KBM-7 (cell line): Measurements from ENCODE around the gene ATP9A.
"Not testable (repeated sequence)": the region's sequence is repeated elsewhere in the genome, so short reads cannot be mapped to it uniquely, and the experiment has no call there.

Source experiments
- DNase-seq: peaks from one replicate; pipeline ENCODE4 v3.0.0-alpha.2; 2015
- in situ Hi-C: fragments of 300-500 bp; cut with MboI; formaldehyde crosslinking; loops from 2 replicates; pipeline ENCODE4 v1.14.3; 2020; ENCODE audit warnings: low sequenced_read_pairs, low pct_unique_long_range_greater_than_20kb, mixed read lengths

Gene ATP9A

GRCh38 chr20:51647674-51648570, 120.3 kb downstream of the ATP9A start:
- in situ Hi-C loops: loop anchor here (25.0 kb wide), 1 partner anchor 439 kb away; no protein-coding TSS in a partner anchor
- DNase-seq: no peak

- in situ Hi-C loops: loop anchor here (25.0 kb wide), 1 partner anchor 443 kb away; no protein-coding TSS in a partner anchor
- DNase-seq: not testable (repeated sequence)
Observed at GRCh38 chr20:51643810-51644209, 124.4 kb downstream of the ATP9A start.

GRCh38 chr20:51643390-51643789, 124.8 kb downstream of the ATP9A start:
- peak; percentile 33 for DNase-seq
- in situ Hi-C loops: loop anchor here (25.0 kb wide), 1 partner anchor 444 kb away; no protein-coding TSS in a partner anchor

- in situ Hi-C loops: loop anchor here (25.0 kb wide), 1 partner anchor 445 kb away; no protein-coding TSS in a partner anchor
- no peak for DNase-seq
Observed at GRCh38 chr20:51641866-51642265, 126.3 kb downstream of the ATP9A start.

- in situ Hi-C loops: loop anchor here (25.0 kb wide), 1 partner anchor 447 kb away; no protein-coding TSS in a partner anchor
Observed at GRCh38 chr20:51640743-51641142, 127.4 kb downstream of the ATP9A start.

GRCh38 chr20:51639206-51639832, 128.9 kb downstream of the ATP9A start:
- DNase-seq: peak; percentile 75
- in situ Hi-C loops: loop anchor here (25.0 kb wide), 1 partner anchor 448 kb away; no protein-coding TSS in a partner anchor

More at GRCh38 chr20:51640743-51641142, 127.4 kb downstream of the ATP9A start:
- DNase-seq: no peak

GRCh38 chr20:51637241-51637640, 130.9 kb downstream of the ATP9A start:
- in situ Hi-C loops: loop anchor here (25.0 kb wide), 1 partner anchor 450 kb away; no protein-coding TSS in a partner anchor
- no peak for DNase-seq

- in situ Hi-C loops: loop anchor here (25.0 kb wide), 1 partner anchor 451 kb away; no protein-coding TSS in a partner anchor
Observed at GRCh38 chr20:51636123-51636522, 132.1 kb downstream of the ATP9A start.

GRCh38 chr20:51635680-51636079, 132.5 kb downstream of the ATP9A start:
- in situ Hi-C loops: loop anchor here (25.0 kb wide), 1 partner anchor 452 kb away; no protein-coding TSS in a partner anchor

More at GRCh38 chr20:51636123-51636522, 132.1 kb downstream of the ATP9A start:
- DNase-seq: no peak

GRCh38 chr20:51634877-51635276, 133.3 kb downstream of the ATP9A start:
- in situ Hi-C loops: loop anchor here (25.0 kb wide), 1 partner anchor 452 kb away; no protein-coding TSS in a partner anchor
- DNase-seq: no peak

More at GRCh38 chr20:51635680-51636079, 132.5 kb downstream of the ATP9A start:
- no peak for DNase-seq

GRCh38 chr20:51634257-51634656, 133.9 kb downstream of the ATP9A start:
- no peak for DNase-seq
- in situ Hi-C loops: loop anchor here (25.0 kb wide), 1 partner anchor 453 kb away; no protein-coding TSS in a partner anchor

- in situ Hi-C loops: loop anchor here (25.0 kb wide), 1 partner anchor 454 kb away; no protein-coding TSS in a partner anchor
- DNase-seq: no peak
Observed at GRCh38 chr20:51633430-51633829, 134.8 kb downstream of the ATP9A start.

GRCh38 chr20:51631953-51632352, 136.2 kb downstream of the ATP9A start:
- DNase-seq: no peak
- in situ Hi-C loops: loop anchor here (25.0 kb wide), 1 partner anchor 455 kb away; no protein-coding TSS in a partner anchor

- peak; percentile 86 for DNase-seq
- in situ Hi-C loops: loop anchor here (25.0 kb wide), 1 partner anchor 456 kb away; no protein-coding TSS in a partner anchor
Observed at GRCh38 chr20:51631011-51631950, 136.9 kb downstream of the ATP9A start.

GRCh38 chr20:51629399-51630058, 138.7 kb downstream of the ATP9A start:
- in situ Hi-C loops: loop anchor here (25.0 kb wide), 1 partner anchor 458 kb away; no protein-coding TSS in a partner anchor
- no peak for DNase-seq

GRCh38 chr20:51628533-51629398, 139.4 kb downstream of the ATP9A start:
- DNase-seq: no peak
- in situ Hi-C loops: loop anchor here (25.0 kb wide), 1 partner anchor 459 kb away; no protein-coding TSS in a partner anchor

- in situ Hi-C loops: loop anchor here (25.0 kb wide), 1 partner anchor 460 kb away; no protein-coding TSS in a partner anchor
- DNase-seq: no peak
Observed at GRCh38 chr20:51627586-51627985, 140.6 kb downstream of the ATP9A start.
